ENCODE data around the gene ANTXR2.

ANTXR2 gene

GRCh38 chr4:80075995-80076675, 3.1 kb upstream of the ANTXR2 start:
- no peak overlapping the region for H3K4me3 ChIP-seq (ENCODE audit: low read depth, low read length)
- no peak for TF ChIP-seq CTCF (conservative IDR thresholded peaks at IDR 0.05; ENCODE audit: low read depth, low read length)
- DNase-seq (ENCODE audit: low read depth), result no peak

- H3K4me3 ChIP-seq (ENCODE audit: low read depth, low read length), result no peak overlapping the region
- TF ChIP-seq CTCF (conservative IDR thresholded peaks at IDR 0.05; ENCODE audit: low read depth, low read length), result no peak
- DNase-seq (ENCODE audit: low read depth), result no peak
Measured at GRCh38 chr4:80074651-80075050, 1.6 kb upstream of the ANTXR2 start.

GRCh38 chr4:80074069-80074468, 1.0 kb upstream of the ANTXR2 start:
- H3K4me3 ChIP-seq (ENCODE audit: low read depth, low read length), result no peak overlapping the region
- no peak for DNase-seq (ENCODE audit: low read depth)
- TF ChIP-seq CTCF (conservative IDR thresholded peaks at IDR 0.05; ENCODE audit: low read depth, low read length), result no peak

GRCh38 chr4:80073473-80074008, 512 bp upstream of the ANTXR2 start:
- DNase-seq (ENCODE audit: low read depth), result no peak
- H3K4me3 ChIP-seq (ENCODE audit: low read depth, low read length), result peak overlapping the region; percentile 95
- no peak for TF ChIP-seq CTCF (conservative IDR thresholded peaks at IDR 0.05; ENCODE audit: low read depth, low read length)

GRCh38 chr4:80072228-80072743, 743 bp downstream of the ANTXR2 start:
- TF ChIP-seq CTCF (conservative IDR thresholded peaks at IDR 0.05; ENCODE audit: low read depth, low read length), result no peak
- DNase-seq (ENCODE audit: low read depth), result no peak
- peak overlapping the region; percentile 95 for H3K4me3 ChIP-seq (ENCODE audit: low read depth, low read length)

- H3K4me3 ChIP-seq (ENCODE audit: low read depth, low read length), result peak overlapping the region; percentile 95
- no peak for TF ChIP-seq CTCF (conservative IDR thresholded peaks at IDR 0.05; ENCODE audit: low read depth, low read length)
- no peak for DNase-seq (ENCODE audit: low read depth)
Measured at GRCh38 chr4:80071604-80072227, 1.3 kb downstream of the ANTXR2 start.

Measured in choroid plexus epithelial cell (primary cell).